Stomach (tissue), 4 donors: ENCODE measurements around the gene SEC61B.

Experiments
- EP300 ChIP-seq: sonication (generic); formaldehyde crosslinking; IDR thresholded peaks from one replicate; pipeline ENCODE4 v1.6.1; 2017; ENCODE audit warnings: antibody characterized with exemption
- TF ChIP-seq, protein P1 (sequence below), 7 experiments: fragments of 450-650 bp in 4 of 7; fragments of 200-600 bp in 3 of 7; sonication (generic) in 3 of 7; IDR thresholded peaks; one replicate each; pipeline ENCODE4 v1.5.1; 2016 to 2019; ENCODE audit warnings: antibody characterized with exemption in 7 of 7, control low read depth in 2 of 7, mild to moderate bottlenecking in 1 of 7

DNA sequence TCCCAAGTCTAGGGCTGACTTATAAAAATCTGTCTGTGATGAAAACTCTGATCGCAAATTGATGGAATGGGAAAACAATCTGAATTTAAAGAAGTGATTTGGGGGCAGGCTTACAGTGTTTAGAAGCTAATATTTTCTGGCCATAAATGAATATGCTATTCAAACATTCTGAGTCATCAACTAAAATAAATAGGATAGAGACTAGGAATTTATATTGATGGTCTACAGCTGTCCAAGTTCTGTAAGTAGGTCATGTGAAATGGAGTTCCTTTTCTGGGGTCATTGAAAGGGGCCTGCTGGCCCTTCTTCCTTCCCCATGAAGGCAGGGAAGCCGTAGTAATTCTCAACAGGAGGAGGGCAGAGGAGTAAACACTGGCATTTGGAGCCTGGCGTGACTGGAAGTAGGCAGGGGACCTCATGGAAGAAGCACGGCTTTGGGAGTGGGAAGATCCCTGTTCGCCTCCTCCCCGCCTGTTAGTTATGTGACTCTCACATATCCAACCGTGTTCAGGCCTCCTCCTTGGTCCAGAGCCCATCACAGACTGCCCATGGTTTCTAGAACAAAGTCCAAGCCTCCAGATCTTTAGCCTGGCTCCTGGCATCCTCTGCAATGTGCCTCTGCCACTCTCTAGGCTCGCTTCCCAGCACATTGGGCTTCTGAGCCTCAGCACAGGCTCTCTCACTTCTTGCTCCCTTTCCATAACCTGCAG lies 32.0 kb upstream of the SEC61B start:
- no peak for TF ChIP-seq EP300
- TF ChIP-seq, protein P1, sequence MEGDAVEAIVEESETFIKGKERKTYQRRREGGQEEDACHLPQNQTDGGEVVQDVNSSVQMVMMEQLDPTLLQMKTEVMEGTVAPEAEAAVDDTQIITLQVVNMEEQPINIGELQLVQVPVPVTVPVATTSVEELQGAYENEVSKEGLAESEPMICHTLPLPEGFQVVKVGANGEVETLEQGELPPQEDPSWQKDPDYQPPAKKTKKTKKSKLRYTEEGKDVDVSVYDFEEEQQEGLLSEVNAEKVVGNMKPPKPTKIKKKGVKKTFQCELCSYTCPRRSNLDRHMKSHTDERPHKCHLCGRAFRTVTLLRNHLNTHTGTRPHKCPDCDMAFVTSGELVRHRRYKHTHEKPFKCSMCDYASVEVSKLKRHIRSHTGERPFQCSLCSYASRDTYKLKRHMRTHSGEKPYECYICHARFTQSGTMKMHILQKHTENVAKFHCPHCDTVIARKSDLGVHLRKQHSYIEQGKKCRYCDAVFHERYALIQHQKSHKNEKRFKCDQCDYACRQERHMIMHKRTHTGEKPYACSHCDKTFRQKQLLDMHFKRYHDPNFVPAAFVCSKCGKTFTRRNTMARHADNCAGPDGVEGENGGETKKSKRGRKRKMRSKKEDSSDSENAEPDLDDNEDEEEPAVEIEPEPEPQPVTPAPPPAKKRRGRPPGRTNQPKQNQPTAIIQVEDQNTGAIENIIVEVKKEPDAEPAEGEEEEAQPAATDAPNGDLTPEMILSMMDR (IDR thresholded peaks at IDR 0.05) = no peak
